ENCODE measurements around the gene TRIM47.
A peak's percentile ranks its signal among the peaks of the same experiment; 100 is the strongest.

The TRIM47 gene

DNA sequence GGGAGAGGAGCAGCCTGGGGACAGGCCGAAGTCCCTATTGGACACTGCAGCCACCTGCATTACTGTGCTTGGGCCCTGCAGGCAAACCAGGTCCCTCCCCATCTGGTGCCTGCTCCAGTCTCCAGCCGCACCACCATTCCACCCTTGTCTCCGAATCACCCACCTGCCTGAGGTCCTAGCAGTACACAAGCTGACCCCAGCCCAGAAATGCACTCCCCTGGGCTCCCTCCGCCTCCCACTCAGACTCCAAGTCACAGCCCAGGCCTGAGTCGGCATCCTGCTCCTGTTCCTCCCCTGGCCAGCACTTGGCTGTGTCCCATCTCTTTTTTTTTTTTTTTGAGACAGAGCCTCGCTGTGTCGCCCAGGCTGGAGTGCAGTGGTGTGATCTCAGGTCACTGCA lies 40.5 kb downstream of the TRIM47 start:
- Mint-ChIP-seq H3K27ac (no peak overlapping the region), H3K9me3 (no peaks in the 10 kb centered on the region), H3K36me3 (ENCODE audit: low read depth) (no peaks in the 10 kb centered on the region), H3K4me3 (no peak overlapping the region), H3K4me1 (peaks cover 12% of the 10 kb centered on the region), H3K27me3 (ENCODE audit: low read depth) (no peaks in the 10 kb centered on the region)
- no peak for TF ChIP-seq CTCF (IDR thresholded peaks at IDR 0.05; ENCODE audit: unreplicated experiment in 3 of 3)

GRCh38 chr17:75836605-75837004 lies 41.8 kb downstream of the TRIM47 start:
- Mint-ChIP-seq H3K4me3 (no peak overlapping the region), H3K27me3 (ENCODE audit: low read depth) (no peaks in the 10 kb centered on the region), H3K4me1 (peaks cover 18% of the 10 kb centered on the region), H3K27ac (no peak overlapping the region), H3K36me3 (ENCODE audit: low read depth) (no peaks in the 10 kb centered on the region), H3K9me3 (no peaks in the 10 kb centered on the region)
- no peak for TF ChIP-seq CTCF (IDR thresholded peaks at IDR 0.05; ENCODE audit: unreplicated experiment in 3 of 3)

- TF ChIP-seq CTCF (IDR thresholded peaks at IDR 0.05; ENCODE audit: unreplicated experiment in 3 of 3) = no peak
- Mint-ChIP-seq H3K9me3 (no peaks in the 10 kb centered on the region), H3K27ac (no peak overlapping the region), H3K4me3 (no peak overlapping the region), H3K36me3 (ENCODE audit: low read depth) (no peaks in the 10 kb centered on the region), H3K27me3 (ENCODE audit: low read depth) (no peaks in the 10 kb centered on the region), H3K4me1 (peaks cover 18% of the 10 kb centered on the region)
Measured at GRCh38 chr17:75835654-75835987, 42.8 kb downstream of the TRIM47 start.

- Mint-ChIP-seq H3K27ac (peak overlapping the region in 1 of 3 experiments; percentile 17), H3K27me3 (ENCODE audit: low read depth) (no peaks in the 10 kb centered on the region), H3K4me3 (no peak overlapping the region), H3K36me3 (ENCODE audit: low read depth) (no peaks in the 10 kb centered on the region), H3K9me3 (no peaks in the 10 kb centered on the region), H3K4me1 (peaks cover 18% of the 10 kb centered on the region)
- TF ChIP-seq CTCF (IDR thresholded peaks at IDR 0.05; ENCODE audit: unreplicated experiment in 3 of 3) = no peak
Measured at GRCh38 chr17:75834928-75835653, 43.3 kb downstream of the TRIM47 start.

DNA sequence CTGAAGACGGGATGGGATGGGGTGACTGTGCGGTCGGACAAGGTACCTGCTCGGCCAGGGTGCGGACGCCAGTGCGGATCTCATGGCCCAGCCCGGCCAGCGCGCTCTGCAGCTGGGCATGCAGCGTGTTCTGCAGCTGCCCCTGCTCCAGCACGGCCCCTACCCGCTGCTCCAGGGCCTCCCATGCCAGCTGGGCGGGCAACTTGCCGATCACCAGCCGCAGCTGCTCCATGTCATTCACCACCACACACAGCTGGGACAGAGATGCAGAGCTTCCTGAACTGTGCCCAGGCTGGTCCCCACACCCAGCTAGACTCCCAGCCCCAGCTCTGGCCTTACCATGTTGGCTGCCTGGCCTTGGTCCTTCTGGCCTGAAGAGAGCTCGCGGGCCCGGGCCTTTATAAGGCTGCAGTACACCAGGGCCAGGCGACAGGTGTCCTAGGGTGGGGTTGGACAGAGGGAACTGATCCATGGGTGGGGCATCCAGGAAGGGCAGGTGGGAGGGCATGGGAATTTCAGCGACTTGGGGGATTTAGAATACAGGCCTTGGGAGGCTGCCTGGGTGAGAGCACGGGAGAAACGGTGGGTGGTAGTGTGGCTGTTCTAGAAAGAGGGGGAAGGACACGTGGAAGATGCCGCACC lies 44.0 kb downstream of the TRIM47 start:
- Mint-ChIP-seq H3K9me3 (no peaks in the 10 kb centered on the region), H3K36me3 (ENCODE audit: low read depth) (no peaks in the 10 kb centered on the region), H3K4me1 (peaks cover 18% of the 10 kb centered on the region), H3K4me3 (no peak overlapping the region), H3K27me3 (ENCODE audit: low read depth) (no peaks in the 10 kb centered on the region), H3K27ac (peak overlapping the region in 1 of 3 experiments; percentile 17)
- no peak for TF ChIP-seq CTCF (IDR thresholded peaks at IDR 0.05; ENCODE audit: unreplicated experiment in 3 of 3)
